Measurements from ENCODE around the gene LIG4.

Gene LIG4

DNA sequence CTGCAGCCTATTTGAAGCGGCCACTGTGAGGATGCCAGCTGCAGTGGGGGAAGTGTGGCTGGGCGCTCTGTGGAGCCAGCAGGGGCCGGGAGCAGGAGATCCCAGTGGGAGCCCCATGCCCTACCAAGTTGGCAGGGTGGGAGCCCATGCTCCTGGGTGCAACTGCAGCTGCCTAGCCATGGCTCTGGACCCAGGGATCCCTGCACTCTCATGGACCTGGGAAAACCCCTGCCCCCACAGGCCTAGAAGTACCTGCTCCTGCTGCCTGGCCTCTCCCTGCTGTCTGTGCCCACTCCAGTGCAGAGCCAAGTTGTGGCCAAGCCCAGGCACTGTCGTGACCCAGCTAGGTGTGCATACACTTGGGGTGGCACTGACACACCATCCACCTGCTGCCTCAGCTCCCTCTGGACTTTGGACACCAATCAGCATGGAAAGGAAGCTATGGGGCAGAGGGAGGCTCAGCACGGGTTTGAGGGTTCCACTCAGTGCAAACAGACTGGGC lies 20.9 kb downstream of the LIG4 start:
- DNase-seq (ENCODE audit: low read depth in 1 of 2, low spot score in 1 of 2) = no peak

- DNase-seq (ENCODE audit: low read depth in 1 of 2, low spot score in 1 of 2) = no peak
Observed at GRCh38 chr13:108193806-108194205, 21.5 kb downstream of the LIG4 start.

- no peak for DNase-seq (ENCODE audit: low read depth in 1 of 2, low spot score in 1 of 2)
Observed at GRCh38 chr13:108190897-108191296, 24.4 kb downstream of the LIG4 start.

GRCh38 chr13:108188260-108188659 lies 27.1 kb downstream of the LIG4 start:
- DNase-seq (ENCODE audit: low read depth in 1 of 2, low spot score in 1 of 2) = no peak

DNA sequence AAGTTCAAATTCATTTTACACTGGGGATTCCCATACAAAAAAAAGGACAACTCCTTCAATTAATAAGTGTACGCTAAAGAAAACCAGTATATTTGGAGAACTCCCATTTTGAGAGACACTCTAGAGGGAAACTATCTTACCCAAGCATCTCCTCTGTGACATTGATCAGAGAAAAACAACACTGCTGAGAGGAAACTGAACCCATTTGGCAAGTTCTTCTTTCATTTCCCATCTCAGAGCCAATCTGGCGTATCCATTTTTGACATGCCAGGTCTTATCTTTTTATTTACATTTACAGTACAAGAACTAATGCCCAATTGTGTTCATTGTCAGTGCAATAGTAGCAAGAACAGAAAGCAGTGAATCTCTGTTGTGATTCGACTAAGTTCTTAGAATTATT lies 30.1 kb downstream of the LIG4 start:
- no peak for DNase-seq (ENCODE audit: low read depth in 1 of 2, low spot score in 1 of 2)

DNA sequence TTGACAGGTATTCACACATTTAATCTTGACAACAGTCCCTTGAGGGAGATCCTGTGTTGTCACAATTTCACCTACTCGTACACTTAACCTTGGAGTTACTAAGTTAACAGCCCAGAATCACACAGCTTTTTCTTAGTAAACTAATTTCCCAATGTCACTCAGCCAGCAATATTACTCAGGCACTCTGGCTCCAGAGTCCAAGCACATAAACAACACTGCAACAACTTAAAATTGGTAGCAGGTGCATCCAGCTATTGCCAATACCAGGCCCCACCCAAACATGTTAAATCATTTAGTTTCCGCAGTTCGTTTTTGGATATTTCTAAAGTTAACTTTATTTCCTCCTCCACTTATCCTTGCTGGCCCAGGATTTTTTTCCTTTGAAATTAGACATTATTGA lies 32.7 kb downstream of the LIG4 start:
- DNase-seq (ENCODE audit: low read depth in 1 of 2, low spot score in 1 of 2) = no peak

GRCh38 chr13:108178078-108178477 lies 37.3 kb downstream of the LIG4 start:
- no peak for DNase-seq (ENCODE audit: low read depth in 1 of 2, low spot score in 1 of 2)

DNA sequence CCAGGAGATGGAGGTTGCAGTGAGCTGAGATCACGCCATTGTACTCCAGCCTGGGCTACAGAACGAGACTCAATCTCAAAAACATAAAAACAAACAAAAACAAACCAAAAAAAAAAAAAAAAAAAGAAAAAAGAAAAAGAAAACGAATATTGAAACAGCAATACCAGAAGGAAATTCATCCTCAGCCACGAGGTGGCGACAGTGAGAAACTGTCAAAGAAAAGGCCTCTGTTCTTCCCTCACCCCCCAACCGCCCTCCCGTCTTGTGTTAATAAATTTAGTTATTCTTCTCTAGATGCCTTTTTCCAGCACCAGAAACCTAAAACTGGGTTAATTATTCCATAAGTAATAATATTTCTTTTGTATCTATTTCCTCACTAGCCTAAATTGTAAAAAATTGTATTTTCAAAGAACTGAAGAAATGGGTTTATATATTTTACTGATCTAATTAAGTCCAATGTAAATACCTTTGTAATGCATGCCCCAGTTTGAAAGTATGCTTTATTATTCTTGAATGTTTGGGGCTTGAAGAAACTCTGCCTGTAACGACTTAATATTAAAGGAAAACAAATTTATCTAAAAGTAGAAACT lies 38.6 kb downstream of the LIG4 start:
- DNase-seq (ENCODE audit: low read depth in 1 of 2, low spot score in 1 of 2) = peak in 1 of 2 donors; percentile 30

- DNase-seq (ENCODE audit: low read depth in 1 of 2, low spot score in 1 of 2) = no peak
Observed at GRCh38 chr13:108168929-108169328, 46.4 kb downstream of the LIG4 start.

- DNase-seq (ENCODE audit: low read depth in 1 of 2, low spot score in 1 of 2) = no peak
Observed at GRCh38 chr13:108166078-108166477, 49.3 kb downstream of the LIG4 start.

- no peak for DNase-seq (ENCODE audit: low read depth in 1 of 2, low spot score in 1 of 2)
Observed at GRCh38 chr13:108158746-108159145, 56.6 kb downstream of the LIG4 start.

Measured in stimulated activated CD4-positive, alpha-beta T cell treated with anti-CD3 and anti-CD28 coated beads, Interleukin-15, amount 100 ng/mL, for 1 hour (primary cell).